Gastrocnemius medialis (tissue), 4 donors: ENCODE results near the gene IQGAP3.

Experiments
- POLR2A ChIP-seq, 2 donors: fragments of 450-650 bp; IDR thresholded peaks; one replicate each; pipeline ENCODE4 v1.6.1; 2017; ENCODE audit warnings: antibody characterized with exemption in 2 of 2, mild to moderate bottlenecking in 2 of 2, moderate library complexity in 2 of 2
- TF ChIP-seq, protein P1 (sequence below), 5 experiments: fragments of 450-650 bp in 3 of 5; fragments of 200-600 bp in 2 of 5; sonication (generic) in 2 of 5; IDR thresholded peaks in 4 of 5; conservative IDR thresholded peaks in 1 of 5; 1 replicate in 4 of 5; 2 replicates in 1 of 5; pipeline ENCODE4 v1.5.1; 2016 to 2019; ENCODE audit warnings: antibody characterized with exemption in 5 of 5, mild to moderate bottlenecking in 3 of 5, moderate library complexity in 3 of 5

DNA sequence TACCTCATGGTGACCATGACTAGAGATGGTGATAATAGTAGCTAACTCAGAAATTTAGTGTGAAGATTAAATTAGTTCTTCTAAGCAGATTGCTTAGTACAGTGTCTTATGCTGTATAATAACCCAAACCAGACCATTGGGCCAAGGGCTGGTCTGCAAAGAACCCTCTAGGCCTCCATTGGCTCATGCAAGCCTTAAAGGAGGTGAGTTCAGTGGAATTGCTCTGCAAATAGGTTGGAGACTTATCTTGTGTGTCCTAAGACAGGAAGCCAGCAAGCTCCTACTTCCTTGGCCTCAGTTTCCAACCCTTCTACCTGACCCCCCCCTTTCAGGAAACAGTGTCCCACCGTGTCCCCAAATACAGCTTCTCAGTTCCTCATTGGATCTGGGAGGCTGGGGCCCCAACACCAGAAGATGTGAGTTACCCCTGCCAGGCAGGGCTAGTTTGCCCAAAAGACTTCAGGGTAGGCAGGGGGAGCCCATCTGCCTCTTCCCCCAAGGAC is 69.9 kb downstream of the IQGAP3 start:
- no peak for TF ChIP-seq POLR2A (IDR thresholded peaks at IDR 0.05)
- TF ChIP-seq, protein P1, sequence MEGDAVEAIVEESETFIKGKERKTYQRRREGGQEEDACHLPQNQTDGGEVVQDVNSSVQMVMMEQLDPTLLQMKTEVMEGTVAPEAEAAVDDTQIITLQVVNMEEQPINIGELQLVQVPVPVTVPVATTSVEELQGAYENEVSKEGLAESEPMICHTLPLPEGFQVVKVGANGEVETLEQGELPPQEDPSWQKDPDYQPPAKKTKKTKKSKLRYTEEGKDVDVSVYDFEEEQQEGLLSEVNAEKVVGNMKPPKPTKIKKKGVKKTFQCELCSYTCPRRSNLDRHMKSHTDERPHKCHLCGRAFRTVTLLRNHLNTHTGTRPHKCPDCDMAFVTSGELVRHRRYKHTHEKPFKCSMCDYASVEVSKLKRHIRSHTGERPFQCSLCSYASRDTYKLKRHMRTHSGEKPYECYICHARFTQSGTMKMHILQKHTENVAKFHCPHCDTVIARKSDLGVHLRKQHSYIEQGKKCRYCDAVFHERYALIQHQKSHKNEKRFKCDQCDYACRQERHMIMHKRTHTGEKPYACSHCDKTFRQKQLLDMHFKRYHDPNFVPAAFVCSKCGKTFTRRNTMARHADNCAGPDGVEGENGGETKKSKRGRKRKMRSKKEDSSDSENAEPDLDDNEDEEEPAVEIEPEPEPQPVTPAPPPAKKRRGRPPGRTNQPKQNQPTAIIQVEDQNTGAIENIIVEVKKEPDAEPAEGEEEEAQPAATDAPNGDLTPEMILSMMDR (IDR thresholded peaks at IDR 0.05 in 4 of 5, conservative IDR thresholded peaks at IDR 0.05 in 1 of 5), result no peak
